Astrocyte (in vitro differentiated cells and primary cell): ENCODE results near the gene CBX8. TPM values are rescaled to one million over a fixed set of nuclear protein-coding genes. Genes with fewer than 3 reads are reported as not detected.

Source experiments
- DNase-seq: peaks from one replicate; pipeline ENCODE4 v3.0.0-alpha.2; 2010; ENCODE audit warnings: low read depth
- FAIRE-seq: peaks from 2 replicates; lab custom pipeline; 2011; peaks lifted over from hg19 to GRCh38; lab: Jason Lieb, UNC
- H2AFZ ChIP-seq: 2 replicates; pipeline ENCODE4 v1.6.0; 2012; ENCODE audit warnings: low read depth, low read length, inconsistent platforms
- H3K27ac ChIP-seq: 2 replicates; pipeline ENCODE4 v1.5.1; 2011; ENCODE audit warnings: low read depth, low read length, inconsistent platforms
- H3K27me3 ChIP-seq: 2 replicates; pipeline ENCODE4 v1.6.0; 2011; ENCODE audit warnings: low read length, inconsistent platforms; ENCODE audit not compliant: insufficient read depth
- H3K36me3 ChIP-seq: 2 replicates; pipeline ENCODE4 v1.5.1; 2011; ENCODE audit warnings: low read length, inconsistent platforms; ENCODE audit not compliant: insufficient read depth
- H3K4me1 ChIP-seq: 2 replicates; pipeline ENCODE4 v1.5.1; 2011; ENCODE audit warnings: low read length, inconsistent platforms; ENCODE audit not compliant: insufficient read depth
- H3K4me2 ChIP-seq: 2 replicates; pipeline ENCODE4 v1.6.0; 2012; ENCODE audit warnings: low read length, inconsistent platforms
- H3K4me3 ChIP-seq: 2 replicates; pipeline ENCODE4 v1.5.1; 2011; ENCODE audit warnings: low read depth, mild to moderate bottlenecking, low read length, inconsistent platforms; ENCODE audit not compliant: insufficient read depth
- H3K79me2 ChIP-seq: 2 replicates; pipeline ENCODE4 v1.6.0; 2012; ENCODE audit warnings: mild to moderate bottlenecking, low read length, inconsistent platforms; ENCODE audit not compliant: insufficient read depth
- H3K9ac ChIP-seq: 2 replicates; pipeline ENCODE4 v1.6.0; 2012; ENCODE audit warnings: mild to moderate bottlenecking, low read length, inconsistent platforms
- H3K9me3 ChIP-seq: 2 replicates; pipeline ENCODE4 v1.5.1; 2012; ENCODE audit warnings: low read depth, mild to moderate bottlenecking, low read length, inconsistent platforms; ENCODE audit not compliant: insufficient read depth
- H4K20me1 ChIP-seq: 2 replicates; pipeline ENCODE4 v1.6.0; 2012; ENCODE audit warnings: low read length, inconsistent platforms; ENCODE audit not compliant: insufficient read depth
- H3K27ac Mint-ChIP-seq: one replicate; pipeline ENCODE4 v1.8.0; 2021; ENCODE audit warnings: mild to moderate bottlenecking, mixed read lengths; ENCODE audit not compliant: unreplicated experiment
- H3K27me3 Mint-ChIP-seq: one replicate; pipeline ENCODE4 v1.8.0; 2021; ENCODE audit warnings: low read depth, mixed read lengths; ENCODE audit not compliant: unreplicated experiment
- H3K36me3 Mint-ChIP-seq: one replicate; pipeline ENCODE4 v1.8.0; 2021; ENCODE audit warnings: low read depth, mixed read lengths; ENCODE audit not compliant: unreplicated experiment
- H3K4me1 Mint-ChIP-seq: one replicate; pipeline ENCODE4 v1.8.0; 2021; ENCODE audit warnings: low read depth, mixed read lengths; ENCODE audit not compliant: unreplicated experiment
- H3K4me3 Mint-ChIP-seq: one replicate; pipeline ENCODE4 v1.8.0; 2021; ENCODE audit warnings: mild to moderate bottlenecking, moderate library complexity, mixed read lengths; ENCODE audit not compliant: unreplicated experiment
- H3K9me3 Mint-ChIP-seq: one replicate; pipeline ENCODE4 v1.8.0; 2021; ENCODE audit warnings: mild to moderate bottlenecking, mixed read lengths; ENCODE audit not compliant: unreplicated experiment
- CTCF ChIP-seq: IDR thresholded peaks from 2 replicates; pipeline ENCODE4 v1.5.1; 2011; ENCODE audit warnings: low read depth, mild to moderate bottlenecking, inconsistent platforms, low read length, moderate library complexity; ENCODE audit not compliant: insufficient read depth
- EZH2 ChIP-seq: IDR thresholded peaks from 2 replicates; pipeline ENCODE4 v1.6.1; 2012; ENCODE audit warnings: mild to moderate bottlenecking, low read length, inconsistent platforms; ENCODE audit not compliant: insufficient read depth
- total RNA-seq: library from RNA; stranded (reverse); gene quantifications from 2 replicates; pipeline ENCODE4 v1.2.1, GENCODE V29; 2021

CBX8 gene
- total RNA-seq, 1 donor from 2014 or later, result 3.4 TPM

GRCh38 chr17:79802736-79803420 lies 6.0 kb upstream of the CBX8 start:
- H3K4me2 ChIP-seq, result peak overlapping the region; percentile 23
- TF ChIP-seq EZH2 (peak; percentile 86), CTCF (no peak)
- H3K27ac ChIP-seq, result no peak overlapping the region
- no peaks in the 10 kb centered on the region for H3K79me2 ChIP-seq
- Mint-ChIP-seq H3K4me3 (no peak overlapping the region), H3K9me3 (peaks cover 29% of the 10 kb centered on the region), H3K4me1 (no peaks in the 10 kb centered on the region), H3K27ac (no peak overlapping the region), H3K27me3 (peaks cover 71% of the 10 kb centered on the region), H3K36me3 (no peaks in the 10 kb centered on the region)
- no peak overlapping the region for H2AFZ ChIP-seq
- peaks cover 14% of the 10 kb centered on the region for H3K9me3 ChIP-seq
- no peaks in the 10 kb centered on the region for H3K36me3 ChIP-seq
- H3K4me3 ChIP-seq, result no peak overlapping the region
- peaks cover 97% of the 10 kb centered on the region for H3K27me3 ChIP-seq
- peaks cover 12% of the 10 kb centered on the region for H4K20me1 ChIP-seq
- no peak for DNase-seq
- peaks cover 26% of the 10 kb centered on the region for H3K4me1 ChIP-seq
- no peak overlapping the region for H3K9ac ChIP-seq
- no peak for FAIRE-seq

GRCh38 chr17:79802039-79802735 lies 5.3 kb upstream of the CBX8 start:
- DNase-seq (no peak), FAIRE-seq (no peak)
- Mint-ChIP-seq H3K27ac (peak overlapping the region; percentile 72), H3K4me1 (no peaks in the 10 kb centered on the region), H3K9me3 (peaks cover 27% of the 10 kb centered on the region), H3K27me3 (peaks cover 65% of the 10 kb centered on the region), H3K4me3 (no peak overlapping the region), H3K36me3 (no peaks in the 10 kb centered on the region)
- H3K27ac ChIP-seq, result no peak overlapping the region
- no peak overlapping the region for H3K4me3 ChIP-seq
- H4K20me1 ChIP-seq, result peaks cover 12% of the 10 kb centered on the region
- no peak overlapping the region for H3K9ac ChIP-seq
- H3K27me3 ChIP-seq, result peaks cover 92% of the 10 kb centered on the region
- TF ChIP-seq EZH2 (no peak), CTCF (no peak)
- H3K36me3 ChIP-seq, result no peaks in the 10 kb centered on the region
- H2AFZ ChIP-seq, result no peak overlapping the region
- peaks cover 28% of the 10 kb centered on the region for H3K4me1 ChIP-seq
- peak overlapping the region; percentile 23 for H3K4me2 ChIP-seq
- H3K9me3 ChIP-seq, result peaks cover 14% of the 10 kb centered on the region
- H3K79me2 ChIP-seq, result no peaks in the 10 kb centered on the region
